ENCODE data around the gene NOB1.

Gene NOB1

DNA sequence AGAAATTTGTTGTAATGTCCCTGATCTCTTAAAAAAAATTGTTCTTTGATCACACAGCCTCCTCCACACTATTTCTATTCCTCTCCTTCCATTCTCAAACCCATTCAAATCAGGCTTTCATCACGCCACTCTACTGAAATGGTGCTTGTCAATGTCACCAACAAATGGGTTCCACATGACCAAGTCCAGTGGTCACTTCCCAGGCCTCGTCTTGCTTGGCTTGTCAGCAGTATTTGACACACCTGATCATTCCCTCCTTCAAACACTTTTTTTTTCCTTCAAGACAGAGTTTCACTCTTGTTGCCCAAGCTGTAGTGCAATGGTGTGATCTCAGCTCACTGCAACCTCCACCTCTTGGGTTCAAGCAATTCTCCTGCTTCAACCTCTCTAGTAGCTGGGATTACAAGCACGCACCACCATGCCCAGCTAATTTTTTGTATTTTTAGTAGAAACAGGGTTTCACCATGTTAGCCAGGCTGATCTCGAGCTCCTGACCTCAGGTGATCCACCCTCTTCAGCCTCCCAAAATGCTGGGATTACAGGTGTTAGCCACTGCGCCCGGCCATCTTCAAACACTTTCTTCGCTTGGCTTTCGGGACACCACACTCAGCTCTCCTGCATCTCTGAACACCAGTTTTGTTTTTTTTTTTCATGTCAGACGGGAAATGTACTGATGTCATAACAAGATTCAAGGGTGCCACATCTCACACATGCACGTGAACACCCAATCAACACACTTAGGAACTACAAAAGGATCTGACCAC is 46.6 kb downstream of the NOB1 start:
- Histone ChIP-seq H3K4me1 (ENCODE audit: insufficient read depth, low read length) (no peaks in the 10 kb centered on the region), H4K20me1 (ENCODE audit: insufficient read depth, low read length) (no peaks in the 10 kb centered on the region), H3K4me2 (ENCODE audit: insufficient read depth, low read length) (no peak overlapping the region), H3K9ac (ENCODE audit: low read depth, low read length) (no peak overlapping the region), H3K79me2 (ENCODE audit: insufficient read depth, low read length) (no peaks in the 10 kb centered on the region), H2AFZ (ENCODE audit: low read depth, low read length) (no peak overlapping the region), H3K36me3 (ENCODE audit: insufficient read depth, low read length) (peaks cover 4% of the 10 kb centered on the region; the same call in 1 of the 2 replicates), H3K27ac (ENCODE audit: low read length) (no peak overlapping the region), H3K4me3 (ENCODE audit: low read depth in 1 of 2, low read length in 2 of 2) (no peak overlapping the region), H3K9me3 (ENCODE audit: insufficient read depth, low read length, severe bottlenecking) (no peaks in the 10 kb centered on the region), H3K27me3 (ENCODE audit: insufficient read depth, low read length, poor library complexity) (no peaks in the 10 kb centered on the region)
- TF ChIP-seq, protein P1, sequence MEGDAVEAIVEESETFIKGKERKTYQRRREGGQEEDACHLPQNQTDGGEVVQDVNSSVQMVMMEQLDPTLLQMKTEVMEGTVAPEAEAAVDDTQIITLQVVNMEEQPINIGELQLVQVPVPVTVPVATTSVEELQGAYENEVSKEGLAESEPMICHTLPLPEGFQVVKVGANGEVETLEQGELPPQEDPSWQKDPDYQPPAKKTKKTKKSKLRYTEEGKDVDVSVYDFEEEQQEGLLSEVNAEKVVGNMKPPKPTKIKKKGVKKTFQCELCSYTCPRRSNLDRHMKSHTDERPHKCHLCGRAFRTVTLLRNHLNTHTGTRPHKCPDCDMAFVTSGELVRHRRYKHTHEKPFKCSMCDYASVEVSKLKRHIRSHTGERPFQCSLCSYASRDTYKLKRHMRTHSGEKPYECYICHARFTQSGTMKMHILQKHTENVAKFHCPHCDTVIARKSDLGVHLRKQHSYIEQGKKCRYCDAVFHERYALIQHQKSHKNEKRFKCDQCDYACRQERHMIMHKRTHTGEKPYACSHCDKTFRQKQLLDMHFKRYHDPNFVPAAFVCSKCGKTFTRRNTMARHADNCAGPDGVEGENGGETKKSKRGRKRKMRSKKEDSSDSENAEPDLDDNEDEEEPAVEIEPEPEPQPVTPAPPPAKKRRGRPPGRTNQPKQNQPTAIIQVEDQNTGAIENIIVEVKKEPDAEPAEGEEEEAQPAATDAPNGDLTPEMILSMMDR (IDR thresholded peaks at IDR 0.05; ENCODE audit: borderline replicate concordance, extremely low read depth, low read length, poor library complexity, severe bottlenecking): no peak
- TF ChIP-seq EZH2 (IDR thresholded peaks at IDR 0.05; ENCODE audit: borderline replicate concordance, low read depth, low read length, severe bottlenecking): no peak
- no peak for DNase-seq
- no peak for ATAC-seq (ENCODE audit: insufficient read depth, low read depth)

DNA sequence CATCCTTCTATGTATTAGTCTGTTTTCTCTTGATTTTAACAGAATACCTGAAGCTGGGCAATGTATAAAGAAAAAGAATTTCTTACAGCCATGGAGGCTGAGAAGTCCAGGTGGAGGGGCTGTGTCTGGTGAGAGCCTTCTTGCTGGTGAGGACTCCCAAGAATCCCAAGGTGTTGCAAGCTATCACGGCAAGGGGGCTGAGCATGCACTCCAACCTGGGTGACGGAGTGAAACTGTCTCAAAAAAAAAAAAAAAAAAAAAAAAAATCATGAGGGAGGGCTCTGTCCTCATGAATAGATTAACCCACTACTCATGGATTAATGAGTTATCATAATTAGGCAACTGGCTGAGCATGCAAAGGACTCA is 47.8 kb downstream of the NOB1 start:
- H3K9me3 ChIP-seq (ENCODE audit: insufficient read depth, low read length, severe bottlenecking): no peaks in the 10 kb centered on the region
- DNase-seq (no peak), ATAC-seq (ENCODE audit: insufficient read depth, low read depth) (no peak)
- H3K4me1 ChIP-seq (ENCODE audit: insufficient read depth, low read length): no peaks in the 10 kb centered on the region
- no peaks in the 10 kb centered on the region for H3K27me3 ChIP-seq (ENCODE audit: insufficient read depth, low read length, poor library complexity)
- H4K20me1 ChIP-seq (ENCODE audit: insufficient read depth, low read length): no peaks in the 10 kb centered on the region
- H3K79me2 ChIP-seq (ENCODE audit: insufficient read depth, low read length): no peaks in the 10 kb centered on the region
- peaks cover 1% of the 10 kb centered on the region; the same call in 1 of the 2 replicates for H3K36me3 ChIP-seq (ENCODE audit: insufficient read depth, low read length)
- H3K27ac ChIP-seq (ENCODE audit: low read length): no peak overlapping the region
- H3K4me3 ChIP-seq (ENCODE audit: low read depth in 1 of 2, low read length in 2 of 2): no peak overlapping the region
- TF ChIP-seq, protein P1 (IDR thresholded peaks at IDR 0.05; ENCODE audit: borderline replicate concordance, extremely low read depth, low read length, poor library complexity, severe bottlenecking): no peak
- TF ChIP-seq EZH2 (IDR thresholded peaks at IDR 0.05; ENCODE audit: borderline replicate concordance, low read depth, low read length, severe bottlenecking): no peak
- no peak overlapping the region for H3K4me2 ChIP-seq (ENCODE audit: insufficient read depth, low read length)
- no peak overlapping the region for H3K9ac ChIP-seq (ENCODE audit: low read depth, low read length)
- H2AFZ ChIP-seq (ENCODE audit: low read depth, low read length): no peak overlapping the region

DNA sequence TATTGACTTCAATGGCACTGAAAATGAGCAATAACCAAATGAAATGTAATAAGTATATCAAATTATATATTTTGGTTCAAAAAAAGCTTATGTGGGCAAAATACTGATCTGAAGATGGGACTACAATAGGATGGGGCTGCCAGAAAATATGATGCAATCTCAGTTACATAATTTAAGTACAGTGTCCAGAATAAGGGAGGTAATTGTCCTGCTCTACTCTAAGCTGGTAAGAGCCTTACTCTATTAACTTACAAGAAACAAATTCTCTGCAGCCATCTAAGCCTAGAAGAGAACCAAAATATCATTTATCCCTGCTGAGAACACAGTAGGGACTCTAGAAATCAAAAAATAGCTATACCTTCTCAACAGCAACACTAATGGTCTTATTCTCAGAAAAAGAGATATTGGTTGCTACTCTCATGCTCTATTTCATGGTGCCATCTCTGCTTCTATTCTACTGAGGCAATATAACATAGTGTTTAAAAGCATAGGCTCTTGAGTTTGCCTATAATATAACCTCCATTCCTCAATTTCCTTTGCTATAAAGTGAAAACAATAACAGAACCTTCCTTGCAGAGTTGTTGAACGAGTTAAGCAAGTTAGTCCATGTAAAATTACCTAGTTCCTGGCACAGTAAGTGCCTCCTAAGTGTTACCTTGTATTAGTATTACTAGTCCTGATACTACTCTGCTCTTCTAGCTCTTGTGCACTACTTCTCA is 48.3 kb downstream of the NOB1 start:
- no peak overlapping the region for H3K4me2 ChIP-seq (ENCODE audit: insufficient read depth, low read length)
- DNase-seq: no peak

More for the DNA sequence above, 48.3 kb downstream of the NOB1 start:
- Histone ChIP-seq H4K20me1 (ENCODE audit: insufficient read depth, low read length) (no peaks in the 10 kb centered on the region), H3K79me2 (ENCODE audit: insufficient read depth, low read length) (no peaks in the 10 kb centered on the region), H3K27ac (ENCODE audit: low read length) (no peak overlapping the region), H3K9me3 (ENCODE audit: insufficient read depth, low read length, severe bottlenecking) (no peaks in the 10 kb centered on the region), H3K27me3 (ENCODE audit: insufficient read depth, low read length, poor library complexity) (no peaks in the 10 kb centered on the region), H2AFZ (ENCODE audit: low read depth, low read length) (no peak overlapping the region), H3K36me3 (ENCODE audit: insufficient read depth, low read length) (peaks cover 4% of the 10 kb centered on the region; the same call in 1 of the 2 replicates), H3K4me3 (ENCODE audit: low read depth in 1 of 2, low read length in 2 of 2) (no peak overlapping the region), H3K4me1 (ENCODE audit: insufficient read depth, low read length) (no peaks in the 10 kb centered on the region), H3K9ac (ENCODE audit: low read depth, low read length) (no peak overlapping the region)
- no peak for ATAC-seq (ENCODE audit: insufficient read depth, low read depth)
- TF ChIP-seq, protein P1 (IDR thresholded peaks at IDR 0.05; ENCODE audit: borderline replicate concordance, extremely low read depth, low read length, poor library complexity, severe bottlenecking): no peak
- TF ChIP-seq EZH2 (IDR thresholded peaks at IDR 0.05; ENCODE audit: borderline replicate concordance, low read depth, low read length, severe bottlenecking): no peak
